Stimulated activated CD4-positive, alpha-beta T cell treated with anti-CD3 and anti-CD28 coated beads, Interleukin-15, amount 100 ng/mL, for 24 hours (primary cell): ENCODE results near the gene PSMB5.

Source experiments
- DNase-seq: peaks from one replicate; pipeline ENCODE4 v3.0.0-alpha.2; 2020

Gene PSMB5

DNA sequence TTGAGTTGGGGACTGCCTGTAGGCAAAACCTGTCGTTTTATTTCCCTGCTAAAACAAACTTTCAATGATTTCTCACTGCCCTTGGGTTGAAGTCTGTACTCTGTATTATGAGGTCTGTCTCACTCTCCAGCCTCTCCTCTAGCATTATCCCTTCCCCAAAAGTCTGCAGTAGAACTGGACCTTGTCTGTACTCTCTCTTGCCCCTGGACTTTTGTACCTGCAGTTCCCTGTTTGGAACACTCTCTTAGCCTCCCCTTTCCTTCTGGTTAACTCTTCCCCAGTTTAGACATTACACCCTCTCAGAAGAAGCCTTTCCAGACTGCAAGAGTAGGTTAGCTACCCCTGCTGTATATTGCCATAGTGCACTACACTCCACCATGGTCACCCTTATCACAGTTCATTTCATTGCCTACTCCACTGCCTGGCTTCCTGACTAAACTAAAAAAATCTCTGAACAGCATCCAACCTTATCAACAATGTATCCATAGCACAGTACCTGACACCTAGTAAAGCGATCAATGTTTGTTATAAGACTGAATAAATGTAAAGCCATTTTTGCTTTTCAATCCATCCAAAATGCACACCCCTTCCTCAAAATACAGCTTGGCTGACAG is 48.7 kb downstream of the PSMB5 start:
- DNase-seq: no peak

DNA sequence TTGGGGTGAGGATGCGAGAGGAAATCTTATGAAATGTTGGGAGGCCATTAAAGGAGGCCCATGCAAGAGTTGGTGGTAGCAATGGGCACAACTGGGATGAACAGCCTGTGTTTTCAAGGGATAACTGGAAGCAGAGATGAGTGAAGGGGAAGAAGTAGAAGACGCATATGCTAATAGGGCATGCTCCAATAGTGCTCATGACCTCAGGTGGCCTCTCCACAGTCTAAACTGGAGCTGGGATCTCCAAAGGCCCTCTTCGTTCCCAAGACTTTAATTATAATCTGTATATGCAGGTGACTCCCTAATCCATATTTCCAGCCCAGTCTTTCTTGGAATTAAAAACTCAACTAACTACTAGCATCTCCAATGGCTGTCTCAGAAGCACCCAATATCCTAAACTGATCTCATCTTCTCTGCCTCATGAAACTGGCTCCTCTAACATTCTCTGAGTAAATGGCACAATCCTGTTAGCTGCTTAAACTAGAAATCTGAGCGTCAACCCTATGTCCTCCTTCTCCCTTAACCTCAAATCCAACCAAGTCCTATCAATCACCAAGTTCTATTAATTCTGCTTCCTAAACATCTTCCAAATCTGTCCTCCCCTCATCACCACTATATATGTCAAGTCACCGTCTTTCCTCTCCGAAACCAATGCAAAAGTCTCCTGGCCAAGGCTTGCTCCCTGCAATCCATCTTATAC is 49.6 kb downstream of the PSMB5 start:
- DNase-seq: no peak

DNA sequence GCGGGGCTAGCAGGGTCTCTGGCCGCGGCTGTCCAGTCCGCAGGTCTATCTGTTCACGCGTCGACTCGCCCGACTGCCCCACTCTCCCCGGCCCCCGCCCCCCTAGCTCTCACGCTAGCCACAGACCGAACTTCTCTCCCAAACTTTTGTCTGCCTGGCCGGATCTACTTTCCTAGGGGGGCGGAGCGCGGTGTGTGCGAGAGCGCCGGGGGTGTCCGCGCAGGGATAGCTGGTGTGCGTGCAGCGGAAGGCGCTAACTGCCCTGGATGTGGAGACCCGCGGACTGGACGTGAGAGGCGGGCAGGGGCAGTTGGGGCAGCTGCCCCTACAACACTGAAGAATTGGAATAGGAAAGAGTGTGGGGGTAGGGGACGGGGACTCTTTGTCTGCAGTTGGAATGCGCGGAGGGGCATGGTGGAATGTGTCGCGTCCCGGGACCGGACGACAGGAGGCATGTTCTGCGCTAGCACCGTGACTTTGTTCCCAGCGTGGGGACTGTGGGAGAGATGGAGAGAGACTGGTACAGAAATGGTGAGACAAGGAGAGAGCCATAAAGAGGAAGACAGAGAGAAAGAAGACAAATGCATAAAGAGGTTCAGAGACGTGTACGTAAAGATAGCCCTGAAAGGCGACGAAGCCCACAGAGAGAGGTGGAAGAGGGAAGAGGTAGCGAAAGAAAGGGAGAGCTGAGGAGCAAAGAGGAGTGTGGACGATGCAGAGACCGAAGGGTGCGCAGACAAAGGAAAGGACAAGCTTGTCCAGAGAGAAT is 52.0 kb downstream of the PSMB5 start, which contains the start of gene AJUBA:
Gene AJUBA, minus strand, starts transcription at position 75 of the 769 bp plus-strand sequence. CDS start 285 bp downstream, outside the sequence.
- DNase-seq: peak; percentile 89

- DNase-seq: peak; percentile 12
Measured at GRCh38 chr14:22981876-22982476, 52.7 kb downstream of the PSMB5 start.

- peak; percentile 37 for DNase-seq
Measured at GRCh38 chr14:22981090-22981875, 53.4 kb downstream of the PSMB5 start.

DNA sequence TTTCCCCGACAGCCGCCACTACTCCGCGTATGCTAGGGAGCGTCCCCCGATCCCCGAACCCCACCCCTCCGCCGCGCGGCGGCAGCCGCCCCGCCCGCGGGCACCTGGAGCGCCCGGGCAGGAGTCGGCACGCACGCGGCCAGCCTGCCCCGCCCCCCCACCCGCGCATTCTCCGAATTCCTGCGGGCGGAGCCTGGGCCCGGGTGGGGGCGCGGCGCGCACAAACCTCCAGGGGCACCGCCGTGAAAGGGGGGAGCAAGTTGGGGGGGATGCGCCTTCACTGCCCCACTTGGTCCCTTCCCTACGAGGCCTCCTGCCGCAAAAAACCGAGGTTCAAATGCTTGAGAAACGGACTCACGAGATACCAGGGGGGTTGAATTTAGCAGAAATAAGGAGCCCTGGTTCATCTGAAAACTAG is 54.0 kb downstream of the PSMB5 start:
- peak; percentile 53 for DNase-seq

- no peak for DNase-seq
Measured at GRCh38 chr14:22979748-22980392, 54.8 kb downstream of the PSMB5 start.

- no peak for DNase-seq
Measured at GRCh38 chr14:22978981-22979671, 55.6 kb downstream of the PSMB5 start.

DNA sequence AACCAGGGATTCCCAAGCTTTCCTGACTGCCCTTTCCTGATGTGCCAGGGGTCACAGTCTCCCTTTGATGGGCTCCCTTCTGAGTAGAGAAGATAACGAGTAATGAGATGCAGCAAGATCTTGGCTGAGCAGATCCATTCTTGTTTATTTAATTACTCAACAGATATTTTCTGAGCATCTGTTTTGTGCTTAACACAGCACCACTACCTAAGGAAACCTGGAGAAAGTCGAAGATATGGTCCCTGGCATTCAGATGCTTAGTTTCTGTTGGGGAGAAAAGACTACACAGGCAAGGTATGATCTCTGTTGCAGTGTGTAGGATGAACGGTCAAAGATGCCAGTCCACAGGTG is 56.2 kb downstream of the PSMB5 start:
- no peak for DNase-seq

- no peak for DNase-seq
Measured at GRCh38 chr14:22977684-22978486, 56.8 kb downstream of the PSMB5 start.

- no peak for DNase-seq
Measured at GRCh38 chr14:22977434-22977683, 57.3 kb downstream of the PSMB5 start.

DNA sequence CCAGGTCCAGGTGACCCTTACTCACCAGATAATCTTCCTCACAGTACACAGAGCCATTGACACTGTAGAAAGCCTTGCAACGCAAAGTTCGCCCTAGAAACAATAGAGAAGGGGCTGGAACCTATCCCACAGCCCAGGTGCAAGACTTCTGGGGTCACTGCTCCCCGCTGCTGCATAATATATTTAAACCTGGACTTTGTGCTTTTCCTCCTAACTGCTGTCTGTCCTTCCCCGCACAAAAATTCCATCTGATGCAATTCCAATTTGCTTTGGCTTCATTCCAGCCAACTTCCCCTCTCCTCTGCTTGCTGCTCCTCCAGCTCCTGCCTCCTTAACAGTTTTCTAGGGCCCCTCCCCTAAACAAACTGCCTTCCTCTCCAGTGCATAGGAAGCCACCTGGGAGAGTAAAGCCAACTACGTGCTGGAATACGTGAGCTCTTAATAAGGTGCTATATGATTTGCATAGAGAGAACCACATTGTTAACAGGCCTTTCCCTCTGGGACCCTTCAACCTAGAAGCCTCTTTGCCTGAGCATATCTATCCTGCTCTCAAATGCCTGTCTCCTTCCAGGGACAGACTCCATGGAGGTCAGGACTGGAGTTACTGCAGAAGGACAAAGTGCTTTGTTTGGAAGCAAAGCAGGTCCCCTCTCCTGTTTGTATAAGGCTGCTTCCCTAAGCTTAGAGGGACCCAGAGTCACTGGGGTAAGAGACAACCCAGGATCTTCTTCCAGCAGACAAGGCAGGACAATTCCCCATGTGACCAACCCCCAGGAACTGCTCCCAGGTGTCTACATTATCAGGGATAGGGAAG is 57.9 kb downstream of the PSMB5 start:
- DNase-seq: no peak
